Psoas muscle (tissue), 8 donors: ENCODE measurements around the gene CASP10. TPM values are rescaled to one million over a fixed set of nuclear protein-coding genes. Genes with fewer than 3 reads are reported as not detected.

Experiments
- ATAC-seq, 4 donors: fragments of 200-7000 bp; cut with Tn5 transposase; one replicate each; pipeline ENCODE4 v1.9.1; 2020; ENCODE audit warnings: moderate library complexity in 3 of 4, mild to moderate bottlenecking in 2 of 4
- DNase-seq, 2 donors: peaks; one replicate each; pipeline ENCODE4 v3.0.0-alpha.2; 2020
- H3K27ac ChIP-seq: fragments of 200-600 bp; one replicate; pipeline ENCODE4 v1.8.0; 2022
- H3K27me3 ChIP-seq, 3 donors: fragments of 200-600 bp in 1 of 3; one replicate each; pipeline versions ENCODE4 v1.6.1 to v1.8.0; 2013 to 2022; ENCODE audit warnings: low read length in 2 of 3, mild to moderate bottlenecking in 2 of 3, moderate library complexity in 1 of 3; ENCODE audit not compliant: insufficient read depth in 3 of 3
- H3K36me3 ChIP-seq, 2 donors: fragments of 200-600 bp in 1 of 2; one replicate each; pipeline versions ENCODE4 v1.6.1 to v1.8.0; 2013 to 2022; ENCODE audit warnings: low read depth in 1 of 2, mild to moderate bottlenecking in 1 of 2, moderate library complexity in 1 of 2; ENCODE audit not compliant: insufficient read depth in 1 of 2
- H3K4me1 ChIP-seq: fragments of 200-600 bp; one replicate; pipeline ENCODE4 v1.8.0; 2022
- H3K4me3 ChIP-seq: fragments of 200-600 bp; one replicate; pipeline ENCODE4 v1.8.0; 2022; ENCODE audit warnings: mild to moderate bottlenecking
- H3K9me3 ChIP-seq: fragments of 200-600 bp; one replicate; pipeline ENCODE4 v1.8.0; 2022
- WGBS, 3 donors: extraction: QIAGEN DNeasy Blood & Tissue Kit; methylation state at CpG; one replicate each; pipeline versions ENCODE4 v1.1.6 to v1.1.7; 2013; 5-methylcytosine and 5-hydroxymethylcytosine counted together
- intact Hi-C, 2 donors: fragments of 100-400 bp; cut with DNase I; formaldehyde crosslinking; loops; one replicate each; pipeline versions ENCODE4 v1.11.0 to v1.14.2; 2022
- polyA plus RNA-seq, 3 donors: library from polyadenylated mRNA; stranded (reverse); fragments of 200-250 nt; gene quantifications; one replicate each; pipeline ENCODE4 v1.2.3, GENCODE V29; 2013
- total RNA-seq, 4 donors: library from RNA; stranded (reverse); fragmentation: NEBNext Ultra II Directional in 2 of 4; extraction: Animal tissue kit (Norgen Biotek cat#: 25700) in 2 of 4; gene quantifications; one replicate each; pipeline versions ENCODE4 v1.2.1 to v1.2.4, GENCODE V29; 2021 to 2023
- TF ChIP-seq, protein P1 (sequence below): fragments of 200-600 bp; IDR thresholded peaks from one replicate; pipeline ENCODE4 v1.8.0; 2022; ENCODE audit warnings: antibody characterized with exemption
- donor health status: healthy with polysubstance abuse.
- donor health status: DM: no; HTN: no; CAD: no; lungs with moderate emphysema.
- donor health status: Bipolar disorder and iron deficiency.
- donor health status: healthy.
- donor health status: DM: yes; HTN: yes; CAD: no.
- donor health status: DM: no; HTN: no; CAD: no.
- donor health status: DM: no; HTN: no; CAD: no.
- donor health status: DM: yes; HTN: yes; CAD: no.

Gene CASP10
- total and polyA plus RNA-seq, 7 donors, result 0.90 to 3.8 (median 2.3) TPM

GRCh38 chr2:201205515-201205849, 22.5 kb downstream of the CASP10 start:
- intact Hi-C loops, result no loop called here
- Histone ChIP-seq H3K9me3 (no peaks in the 10 kb centered on the region), H3K27ac (no peak overlapping the region), H3K36me3 (peaks cover 0 to 6% of the 10 kb centered on the region in 2 donors), H3K4me1 (no peaks in the 10 kb centered on the region), H3K27me3 (no peaks in the 10 kb centered on the region), H3K4me3 (no peak overlapping the region)
- ATAC-seq, result no peak
- 84 to 87% (median 87%) methylated on average over 3 of the region's 3 CpGs for WGBS, 3 donors
- no peak for DNase-seq
- TF ChIP-seq, protein P1, sequence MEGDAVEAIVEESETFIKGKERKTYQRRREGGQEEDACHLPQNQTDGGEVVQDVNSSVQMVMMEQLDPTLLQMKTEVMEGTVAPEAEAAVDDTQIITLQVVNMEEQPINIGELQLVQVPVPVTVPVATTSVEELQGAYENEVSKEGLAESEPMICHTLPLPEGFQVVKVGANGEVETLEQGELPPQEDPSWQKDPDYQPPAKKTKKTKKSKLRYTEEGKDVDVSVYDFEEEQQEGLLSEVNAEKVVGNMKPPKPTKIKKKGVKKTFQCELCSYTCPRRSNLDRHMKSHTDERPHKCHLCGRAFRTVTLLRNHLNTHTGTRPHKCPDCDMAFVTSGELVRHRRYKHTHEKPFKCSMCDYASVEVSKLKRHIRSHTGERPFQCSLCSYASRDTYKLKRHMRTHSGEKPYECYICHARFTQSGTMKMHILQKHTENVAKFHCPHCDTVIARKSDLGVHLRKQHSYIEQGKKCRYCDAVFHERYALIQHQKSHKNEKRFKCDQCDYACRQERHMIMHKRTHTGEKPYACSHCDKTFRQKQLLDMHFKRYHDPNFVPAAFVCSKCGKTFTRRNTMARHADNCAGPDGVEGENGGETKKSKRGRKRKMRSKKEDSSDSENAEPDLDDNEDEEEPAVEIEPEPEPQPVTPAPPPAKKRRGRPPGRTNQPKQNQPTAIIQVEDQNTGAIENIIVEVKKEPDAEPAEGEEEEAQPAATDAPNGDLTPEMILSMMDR, result no peak

DNA sequence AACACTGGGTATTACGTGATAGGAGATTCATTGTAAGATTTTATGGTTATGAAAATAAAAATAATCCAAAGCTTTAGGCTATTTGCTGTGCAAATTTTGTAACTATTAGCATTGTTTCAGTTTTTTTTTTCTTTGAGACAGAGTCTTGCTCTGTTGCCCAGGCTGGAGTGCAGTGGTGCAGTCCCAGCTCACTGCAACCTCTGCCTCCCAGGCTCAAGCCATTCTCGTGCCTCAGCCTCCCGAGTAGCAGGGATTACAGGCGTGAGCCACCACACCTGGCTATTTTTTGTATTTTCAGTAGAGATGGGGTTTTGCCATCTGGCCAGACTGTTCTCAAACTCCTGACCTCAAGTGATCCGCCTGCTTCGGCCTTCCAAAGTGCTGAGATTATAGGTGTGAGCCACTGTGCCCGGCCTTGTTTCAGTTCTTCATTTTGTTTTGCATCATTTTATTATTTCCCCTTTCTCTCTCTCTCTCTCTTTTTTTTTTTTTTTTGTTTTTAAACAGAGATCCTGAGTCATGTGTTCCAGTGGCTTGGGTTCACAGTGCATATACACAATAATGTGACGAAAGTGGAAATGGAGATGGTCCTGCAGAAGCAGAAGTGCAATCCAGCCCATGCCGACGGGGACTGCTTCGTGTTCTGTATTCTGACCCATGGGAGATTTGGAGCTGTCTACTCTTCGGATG, 25.8 kb downstream of the CASP10 start:
- H3K36me3 ChIP-seq, result peaks cover 0 to 6% of the 10 kb centered on the region in 2 donors

DNA sequence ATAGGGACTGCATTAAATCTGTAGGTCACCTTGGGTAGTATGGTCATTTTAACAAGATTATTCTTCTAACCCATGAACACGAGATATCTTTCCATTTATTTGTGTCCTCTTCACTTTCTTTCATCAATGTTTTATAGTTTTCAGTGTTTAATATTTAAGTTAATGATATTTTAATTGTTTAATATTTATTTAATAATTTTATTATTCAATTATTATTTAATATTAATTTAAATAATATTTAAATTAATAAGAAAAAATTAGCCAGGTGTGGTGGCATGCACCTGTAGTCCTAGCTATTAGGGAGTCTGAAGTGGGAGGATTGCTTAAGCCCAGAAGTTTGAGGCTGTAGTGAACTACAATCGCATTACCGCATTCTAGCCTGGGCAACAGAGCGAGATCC, 33.0 kb downstream of the CASP10 start:
- TF ChIP-seq, protein P1, result no peak
- ATAC-seq (no peak), DNase-seq (no peak)
- no peaks in the 10 kb centered on the region for H3K4me1 ChIP-seq
- H3K9me3 ChIP-seq, result no peaks in the 10 kb centered on the region
- 92 to 97% (median 92%) methylated on average over 4 of the region's 4 CpGs for WGBS, 3 donors
- no peak overlapping the region for H3K27ac ChIP-seq
- intact Hi-C loops, result no loop called here
- no peak overlapping the region for H3K4me3 ChIP-seq
- H3K36me3 ChIP-seq, result no peaks in the 10 kb centered on the region
- H3K27me3 ChIP-seq, result no peaks in the 10 kb centered on the region

More for the DNA sequence above, 25.8 kb downstream of the CASP10 start:
- Histone ChIP-seq H3K27me3 (no peaks in the 10 kb centered on the region), H3K27ac (no peak overlapping the region), H3K9me3 (no peaks in the 10 kb centered on the region), H3K4me1 (no peaks in the 10 kb centered on the region), H3K4me3 (no peak overlapping the region)
- TF ChIP-seq, protein P1, result no peak
- no peak for DNase-seq
- WGBS, 3 donors, result 88 to 92% (median 91%) methylated on average over 12 of the region's 12 CpGs
- intact Hi-C loops, result no loop called here
- ATAC-seq, result peak in 1 of 4 donors; percentile 32

DNA sequence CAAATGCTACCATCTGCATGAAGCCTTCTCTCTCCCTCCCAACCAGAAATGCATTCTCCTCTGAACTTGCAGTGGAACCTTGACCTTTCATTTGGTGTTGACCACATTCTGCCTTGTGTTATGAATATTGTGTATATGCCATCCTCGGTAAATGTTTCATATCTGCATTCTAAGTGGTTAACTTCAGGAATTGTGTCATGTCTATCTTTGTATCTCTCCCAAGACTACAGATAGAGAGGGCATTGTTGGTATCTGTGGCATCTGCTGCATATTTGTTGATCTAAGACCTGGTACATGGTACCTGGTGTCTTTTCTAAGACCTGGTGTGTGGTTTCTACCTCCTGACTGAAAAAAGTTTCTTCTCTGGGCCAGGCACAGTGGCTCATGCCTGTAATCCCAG, 34.0 kb downstream of the CASP10 start:
- no peak overlapping the region for H3K4me3 ChIP-seq
- no peaks in the 10 kb centered on the region for H3K36me3 ChIP-seq
- no peaks in the 10 kb centered on the region for H3K9me3 ChIP-seq
- no peak for DNase-seq
- TF ChIP-seq, protein P1, result no peak
- H3K27me3 ChIP-seq, result no peaks in the 10 kb centered on the region
- intact Hi-C loops, result no loop called here
- 93 to 95% (median 95%) methylated on average over 1 of the region's 1 CpG for WGBS, 3 donors
- H3K4me1 ChIP-seq, result no peaks in the 10 kb centered on the region
- ATAC-seq, result no peak
- no peak overlapping the region for H3K27ac ChIP-seq

DNA sequence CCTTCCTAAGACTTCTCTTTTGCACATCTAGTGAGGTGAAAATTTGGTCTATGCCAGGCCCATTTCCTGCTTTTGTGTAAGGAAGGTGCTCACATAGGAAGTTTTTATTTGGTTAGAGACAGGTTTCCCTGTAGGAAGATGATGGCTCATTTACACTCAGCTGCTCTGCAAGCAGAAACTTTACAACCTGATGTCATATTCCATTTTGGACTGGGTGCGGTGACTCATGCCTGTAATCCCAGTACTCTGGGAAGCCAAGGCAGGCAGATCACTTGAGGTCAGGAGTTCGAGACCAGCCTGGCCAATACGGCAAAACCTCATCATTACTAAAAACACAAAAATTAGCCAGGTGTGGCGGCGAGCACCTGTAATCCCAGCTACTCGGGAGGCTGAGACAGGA, 35.8 kb downstream of the CASP10 start:
- Histone ChIP-seq H3K27ac (no peak overlapping the region), H3K4me3 (no peak overlapping the region), H3K9me3 (no peaks in the 10 kb centered on the region), H3K36me3 (no peaks in the 10 kb centered on the region), H3K4me1 (no peaks in the 10 kb centered on the region), H3K27me3 (no peaks in the 10 kb centered on the region)
- 71 to 83% (median 75%) methylated on average over 6 of the region's 6 CpGs for WGBS, 3 donors
- TF ChIP-seq, protein P1, result no peak
- intact Hi-C loops, result no loop called here
- no peak for DNase-seq
- ATAC-seq, result peak; percentile 52 to 67 (median 56)
